MV-4-11 (cell line): ENCODE measurements around the gene TMEM150B.
A peak's percentile ranks its signal among the peaks of the same experiment; 100 is the strongest.

Experiments used
- DNase-seq: peaks from one replicate; lab custom pipeline; 2025; lab: John Stamatoyannopoulos, UW

The TMEM150B gene

DNA sequence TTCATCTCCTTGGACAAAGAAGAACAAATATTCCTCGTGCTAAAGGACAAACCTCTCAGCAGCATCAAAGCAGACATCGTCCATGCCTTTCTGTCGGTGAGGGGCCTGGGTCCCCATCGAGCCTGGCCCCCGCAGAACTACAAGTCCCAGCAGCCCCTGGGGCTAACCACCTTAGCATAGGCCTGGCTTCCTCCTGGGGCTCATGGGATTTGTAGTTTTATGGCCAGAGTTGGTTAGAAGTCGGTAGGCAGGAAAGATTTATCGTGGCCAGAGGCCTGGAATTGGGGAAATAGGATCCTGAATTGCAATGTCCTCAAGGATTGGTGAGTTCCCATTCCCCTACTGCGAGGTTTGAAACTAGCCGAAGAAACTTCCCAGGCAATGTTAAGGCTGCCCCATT lies 19.6 kb downstream of the TMEM150B start:
- peak; percentile 52 for DNase-seq

- no peak for DNase-seq
Measured at GRCh38 chr19:55304980-55305379, 20.2 kb downstream of the TMEM150B start.

GRCh38 chr19:55304279-55304978 lies 20.7 kb downstream of the TMEM150B start:
- peak; percentile 51 for DNase-seq

- DNase-seq: no peak
Measured at GRCh38 chr19:55303477-55303876, 21.7 kb downstream of the TMEM150B start.

DNA sequence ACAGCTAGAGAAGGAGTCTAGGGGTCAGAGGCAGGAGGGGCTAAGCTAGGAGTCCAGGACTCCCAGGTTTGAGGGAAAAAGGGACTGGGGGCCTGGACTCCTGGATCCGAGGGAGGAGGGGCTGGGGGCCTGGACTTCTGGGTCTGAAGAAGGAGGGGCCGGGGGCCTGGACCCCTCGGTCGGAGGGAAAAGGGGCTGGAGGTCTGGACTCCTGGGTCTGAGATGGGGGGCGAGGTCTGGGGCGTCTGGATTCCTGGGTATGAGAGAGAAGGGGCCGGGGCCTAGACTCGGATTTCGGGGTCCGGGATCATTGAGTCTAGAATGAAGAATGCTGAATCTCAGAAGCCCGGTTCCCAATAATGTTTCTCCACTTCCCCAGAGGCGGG lies 22.8 kb downstream of the TMEM150B start:
- DNase-seq: no peak

- peak; percentile 81 for DNase-seq
Measured at GRCh38 chr19:55301459-55302317, 23.5 kb downstream of the TMEM150B start.

DNA sequence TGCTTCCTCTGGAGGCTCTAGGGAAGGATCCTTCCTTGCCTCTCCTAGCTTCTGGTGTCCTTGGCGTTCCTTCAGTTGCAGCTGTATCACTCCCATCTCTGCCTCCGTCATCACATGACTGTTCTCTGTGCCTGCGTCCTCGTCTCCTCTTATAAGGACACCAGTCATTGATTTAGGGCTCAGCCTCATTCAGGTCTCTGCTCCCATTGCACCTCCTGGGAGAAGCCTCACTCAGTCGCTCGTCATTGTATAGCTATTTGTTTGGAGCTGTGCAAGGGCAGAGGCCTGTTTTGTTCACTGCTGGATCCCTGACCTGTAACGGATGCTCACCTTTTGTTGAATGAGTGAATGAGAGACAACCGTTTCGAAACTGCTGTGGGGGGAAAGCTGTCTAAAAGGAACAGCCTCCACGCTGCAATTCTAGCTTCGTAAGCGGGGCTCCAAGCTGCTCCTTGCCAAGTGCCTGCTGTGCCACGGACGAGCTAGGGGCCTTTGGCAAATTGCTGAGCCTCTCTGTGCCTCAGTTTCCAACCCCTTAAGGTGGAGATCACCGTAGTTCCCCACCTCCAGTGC lies 24.2 kb downstream of the TMEM150B start:
- no peak for DNase-seq

- DNase-seq: no peak
Measured at GRCh38 chr19:55299991-55300390, 25.1 kb downstream of the TMEM150B start.

GRCh38 chr19:55297267-55297666 lies 27.9 kb downstream of the TMEM150B start:
- peak; percentile 75 for DNase-seq

- no peak for DNase-seq
Measured at GRCh38 chr19:55289117-55289796, 35.9 kb downstream of the TMEM150B start.

GRCh38 chr19:55287361-55288079 lies 37.6 kb downstream of the TMEM150B start:
- DNase-seq: no peak

DNA sequence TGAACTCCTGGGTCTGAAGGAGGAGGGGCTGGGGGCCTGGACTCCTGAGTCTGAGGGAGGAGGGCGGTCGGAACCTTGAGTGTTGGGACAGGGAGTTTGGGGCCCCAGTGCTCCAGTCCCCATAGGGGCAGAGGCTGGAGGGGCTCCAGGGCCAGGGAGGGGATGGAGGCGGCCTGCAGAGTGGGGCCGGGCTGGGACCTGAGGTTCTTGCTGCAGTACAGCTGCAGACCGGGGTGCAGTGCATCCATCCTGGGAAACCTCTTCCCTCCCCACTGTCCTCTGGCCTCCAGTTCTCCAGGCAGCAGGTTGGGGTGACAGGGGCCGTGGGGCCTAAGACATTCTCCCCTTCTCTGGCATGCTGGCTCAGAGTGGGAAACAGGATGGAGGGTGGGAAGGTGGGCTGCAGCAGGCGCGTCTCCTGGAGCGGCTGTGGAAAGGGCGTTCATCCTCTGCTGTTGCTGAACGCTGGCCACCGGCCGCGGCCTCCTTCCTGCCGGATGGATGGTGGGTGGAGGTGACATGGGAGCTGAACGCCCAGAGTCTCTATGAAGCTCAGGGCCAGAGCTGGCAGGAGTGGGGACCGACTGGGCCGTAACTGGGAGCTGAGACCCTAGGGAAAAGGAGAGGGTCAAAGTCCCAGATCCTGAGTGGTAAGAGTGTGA lies 39.8 kb downstream of the TMEM150B start:
- DNase-seq: no peak

DNA sequence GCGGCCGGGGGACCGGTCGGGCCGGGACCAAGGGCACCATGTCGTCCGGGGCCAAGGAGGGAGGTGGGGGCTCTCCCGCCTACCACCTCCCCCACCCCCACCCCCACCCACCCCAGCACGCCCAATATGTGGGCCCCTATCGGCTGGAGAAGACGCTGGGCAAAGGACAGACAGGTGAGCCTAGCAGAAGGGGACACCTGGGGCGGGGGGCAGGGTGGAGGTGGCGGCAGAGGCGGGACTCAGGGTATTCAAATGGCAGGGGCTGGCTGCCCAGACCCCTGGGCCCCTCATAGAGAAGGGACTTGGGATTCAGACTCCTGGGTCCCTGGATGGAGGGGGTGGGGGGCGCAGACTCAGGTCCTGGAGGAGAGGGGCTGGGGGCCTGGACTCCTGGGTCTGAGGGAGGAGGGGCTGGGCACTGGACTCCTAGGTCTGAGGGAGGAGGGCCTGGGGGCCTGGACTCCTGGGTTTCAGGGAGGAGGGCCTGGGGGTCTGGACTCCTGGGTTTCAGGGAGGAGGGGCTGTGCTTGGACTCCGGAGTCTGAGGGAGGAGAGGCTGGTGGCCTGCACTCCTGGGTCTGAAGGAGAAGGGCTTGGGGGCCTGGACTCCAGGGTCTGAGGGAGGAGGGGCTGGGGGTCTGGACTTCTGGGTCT lies 40.6 kb downstream of the TMEM150B start:
- no peak for DNase-seq

DNA sequence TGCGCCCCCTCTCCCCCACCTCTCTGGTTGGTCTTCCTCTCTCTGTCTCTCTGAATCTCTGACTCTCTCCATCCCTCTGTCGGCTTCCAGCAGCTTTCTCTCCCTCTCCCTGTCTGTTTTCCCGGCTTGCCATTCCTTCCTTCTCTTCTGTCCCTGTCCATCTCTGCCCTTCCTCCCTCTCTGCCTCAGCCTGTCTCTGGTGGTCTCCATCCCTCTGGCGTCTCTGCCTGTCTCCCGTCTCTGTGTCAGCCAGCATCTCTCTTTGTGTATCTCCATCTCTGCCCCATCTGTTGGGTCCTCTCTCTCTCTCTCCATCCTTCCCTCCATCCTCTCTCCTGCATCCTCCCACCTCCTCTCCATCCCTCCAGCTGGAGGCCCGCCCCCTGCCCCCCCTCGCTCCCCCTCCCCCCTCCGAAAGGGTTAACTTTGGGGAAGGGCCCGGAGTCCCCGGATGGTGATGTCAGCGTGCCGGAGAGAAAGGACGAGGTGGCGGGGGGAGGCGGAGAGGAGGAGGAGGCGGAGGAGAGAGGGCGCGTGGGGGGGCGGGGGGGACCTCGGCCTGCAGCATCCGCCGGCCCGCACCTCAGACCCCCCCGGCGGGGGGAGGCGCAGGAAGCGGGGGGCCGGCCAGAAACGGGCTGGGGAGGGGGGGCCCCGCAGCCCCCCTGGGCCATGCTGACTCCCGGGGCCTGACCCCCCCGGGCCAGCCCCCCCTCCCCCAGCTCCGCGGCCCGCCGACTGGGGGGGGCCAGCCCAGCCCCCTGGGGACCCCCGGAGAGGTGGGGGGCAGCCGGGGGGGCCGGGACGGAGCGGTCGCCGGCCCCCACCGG lies 41.4 kb downstream of the TMEM150B start, which contains the start of gene BRSK1:
Gene BRSK1 (plus strand): TSS at position 450 of the 830 bp plus-strand sequence. CDS start 446 bp downstream, outside the sequence.
- DNase-seq: no peak

DNA sequence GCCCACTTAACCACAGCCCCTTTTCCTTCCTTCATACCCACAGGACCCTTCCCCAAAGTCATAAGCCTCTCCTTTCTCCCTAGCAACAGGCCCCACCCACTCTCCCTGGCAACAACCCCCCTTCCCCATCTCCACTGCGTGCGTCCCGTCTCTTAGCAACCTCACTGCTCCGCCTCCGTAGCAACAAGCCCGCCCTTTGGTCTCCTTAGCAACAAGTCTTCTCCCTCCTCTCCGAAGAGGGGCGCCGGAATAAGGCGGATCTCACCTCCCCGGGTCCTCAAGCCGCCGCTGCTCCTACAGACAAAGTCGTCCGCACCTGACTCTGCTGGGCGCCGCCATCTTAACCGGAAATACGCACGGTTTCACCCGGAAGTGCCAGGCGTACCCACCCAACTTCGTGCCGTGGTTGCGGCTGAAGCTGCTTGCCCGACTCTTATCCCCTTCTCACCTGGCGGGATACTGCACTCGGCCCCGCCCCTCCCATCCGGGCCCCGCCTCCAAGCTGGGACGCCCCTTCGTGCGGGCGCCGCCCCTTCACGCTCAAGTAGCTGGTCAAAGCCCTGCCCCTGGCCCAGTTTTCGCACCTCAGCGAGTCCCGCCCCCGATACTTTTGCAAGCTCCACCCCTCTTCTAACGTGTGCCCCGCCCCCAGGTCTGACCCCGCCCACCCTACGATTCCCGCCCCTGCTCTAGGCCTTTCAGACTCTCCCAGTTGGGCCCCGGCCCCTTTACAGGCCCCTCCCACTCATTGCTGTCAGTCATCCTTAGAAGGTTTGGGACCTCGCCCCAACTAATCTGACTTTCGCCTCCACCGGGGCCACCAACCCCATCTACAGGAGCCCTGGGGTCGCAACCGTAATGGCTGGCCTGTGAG lies 45.1 kb downstream of the TMEM150B start, which contains the start of gene HSPBP1:
Gene HSPBP1 (minus strand): TSS at position 341 of the 874 bp plus-strand sequence. CDS start 502 bp downstream, outside the sequence.
- DNase-seq: peak; percentile 96

DNA sequence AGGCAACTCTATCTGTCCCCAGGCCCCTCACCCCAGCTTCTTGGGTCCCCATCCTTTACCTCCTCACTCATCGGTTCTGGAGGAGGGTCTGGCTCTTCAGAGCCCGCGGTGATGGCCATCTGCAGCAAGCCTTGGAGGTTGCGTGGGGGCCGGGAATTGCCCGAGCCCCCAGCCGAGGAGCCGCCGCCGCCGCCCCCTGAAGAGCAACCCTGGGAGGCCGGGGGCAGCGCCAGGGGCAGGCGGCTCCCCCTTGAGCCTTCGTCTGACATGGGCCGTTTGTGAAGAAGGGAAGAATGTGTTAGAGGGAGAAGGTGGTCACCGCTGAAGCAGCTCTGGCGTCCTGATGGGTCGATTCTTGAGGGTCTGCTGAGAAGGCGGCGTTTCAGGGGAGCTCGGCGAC lies 45.8 kb downstream of the TMEM150B start:
- DNase-seq: no peak

DNA sequence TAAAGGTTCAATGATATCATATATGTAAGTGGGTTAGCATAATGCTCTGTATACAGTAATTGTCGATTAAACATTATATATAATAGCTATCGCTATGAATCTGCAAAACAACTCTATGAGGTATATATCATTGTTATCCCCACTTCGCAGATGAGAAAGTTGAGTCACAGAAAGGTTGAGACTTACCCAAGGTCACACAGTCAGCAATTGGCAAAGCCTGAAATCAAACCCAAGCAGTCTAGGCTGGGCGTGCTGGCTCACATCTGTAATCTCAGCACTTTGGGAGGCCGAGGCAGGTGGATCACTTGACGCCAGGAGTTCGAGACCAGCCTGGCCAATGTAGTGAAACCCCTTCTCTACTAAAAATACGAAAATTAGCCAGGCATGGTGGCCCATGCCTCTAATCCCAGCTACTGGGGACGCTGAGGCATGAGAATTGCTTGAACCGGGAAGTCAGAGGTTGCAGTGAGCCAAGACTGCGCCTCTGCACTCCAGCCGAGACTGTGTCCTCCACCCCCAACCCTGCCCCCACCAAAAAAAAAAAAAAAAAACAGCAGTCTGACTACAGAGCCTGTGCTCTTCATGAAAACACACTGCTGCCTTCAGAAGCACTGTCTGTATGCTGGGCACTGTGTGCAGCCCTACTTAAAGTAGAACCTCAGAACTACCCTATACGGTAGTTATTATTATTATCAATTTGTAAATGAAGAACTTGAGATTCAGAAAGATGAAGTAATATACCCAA lies 46.6 kb downstream of the TMEM150B start:
- no peak for DNase-seq

DNA sequence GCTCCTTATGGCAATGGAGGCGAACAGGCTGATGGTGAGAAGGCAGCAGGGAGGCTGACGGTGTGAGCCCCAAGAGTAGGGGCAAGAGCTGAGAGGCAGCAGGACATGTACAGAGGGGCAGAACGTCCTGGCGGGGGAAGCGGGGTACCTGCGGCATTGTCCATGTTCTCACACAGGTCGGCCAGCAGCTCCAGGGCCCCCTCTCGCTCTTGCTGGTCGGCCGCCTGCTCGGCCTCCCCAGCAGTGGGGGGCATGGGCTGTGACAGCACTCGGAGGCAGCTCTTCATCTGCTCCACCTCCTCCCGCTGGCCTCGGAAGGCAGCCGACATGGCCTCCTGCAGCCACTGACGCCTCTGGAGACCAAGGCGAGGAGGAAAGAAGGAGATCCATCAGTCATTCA lies 47.6 kb downstream of the TMEM150B start:
- DNase-seq: no peak
